GM19240 (cell line): ENCODE results near the gene HS3ST5.
"Not testable (repeated sequence)": the region's sequence is repeated elsewhere in the genome, so short reads cannot be mapped to it uniquely, and the experiment has no call there.

Source experiments
- DNase-seq: peaks from one replicate; pipeline ENCODE4 v3.0.0; 2011; ENCODE audit warnings: low spot score; ENCODE audit not compliant: insufficient read length

The HS3ST5 gene

DNA sequence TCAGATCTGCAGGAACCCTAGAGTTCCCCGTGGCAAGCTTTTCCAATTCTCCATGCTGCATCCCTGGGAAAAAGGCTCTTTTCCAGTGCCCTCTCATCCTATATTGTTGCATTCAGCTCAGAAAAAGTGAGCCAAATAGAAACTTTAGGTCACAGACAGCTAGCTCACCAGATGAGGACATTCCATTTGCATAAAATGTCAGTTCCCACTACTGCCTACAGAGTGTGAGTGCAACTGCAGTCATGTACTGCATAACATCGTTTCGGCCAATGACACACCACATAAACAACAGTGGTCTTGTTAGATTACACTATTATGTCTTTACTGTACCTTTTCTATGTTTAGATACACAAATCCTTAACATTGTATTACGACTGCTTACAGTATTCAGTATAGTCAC, 8.6 kb downstream of the HS3ST5 start:
- no peak for DNase-seq

DNA sequence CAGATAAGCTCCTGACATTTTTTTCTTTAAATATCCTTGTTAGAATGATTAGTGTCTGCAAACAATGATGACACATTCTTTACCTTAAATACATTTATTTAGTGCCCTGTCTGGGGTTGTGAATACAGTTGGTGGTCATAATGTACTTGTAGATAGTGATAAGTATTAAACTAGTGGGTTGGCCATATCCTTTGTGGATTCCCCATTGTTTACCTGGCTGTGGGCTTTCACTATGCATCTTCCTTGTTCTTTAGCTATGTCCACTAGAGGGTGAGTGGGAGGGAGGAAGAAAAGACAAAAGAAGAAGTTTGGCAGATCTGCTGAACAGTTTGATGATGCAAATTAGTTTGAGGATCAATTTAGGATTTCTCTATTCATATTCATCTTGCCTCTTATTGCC, 15.7 kb downstream of the HS3ST5 start:
- DNase-seq = no peak

DNA sequence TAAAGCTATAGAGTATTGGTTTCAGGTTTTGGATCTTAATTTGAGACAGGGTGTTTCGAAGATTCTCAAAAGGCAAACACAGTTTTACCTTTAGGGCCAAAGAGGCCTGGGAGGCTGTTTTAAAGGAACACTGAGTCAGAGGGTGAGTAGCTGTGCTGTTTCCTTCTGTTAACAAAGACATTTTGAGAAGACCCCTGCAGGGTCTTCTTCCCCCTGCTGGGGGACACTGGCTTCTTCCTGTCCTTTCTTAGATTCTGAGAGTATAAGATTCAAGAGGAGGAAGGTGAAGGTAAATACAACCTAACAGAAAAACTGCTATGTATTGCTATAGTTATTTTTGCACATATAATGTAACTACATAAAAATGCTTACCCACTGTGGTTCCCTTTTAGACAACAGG, 19.0 kb downstream of the HS3ST5 start:
- DNase-seq = no peak

DNA sequence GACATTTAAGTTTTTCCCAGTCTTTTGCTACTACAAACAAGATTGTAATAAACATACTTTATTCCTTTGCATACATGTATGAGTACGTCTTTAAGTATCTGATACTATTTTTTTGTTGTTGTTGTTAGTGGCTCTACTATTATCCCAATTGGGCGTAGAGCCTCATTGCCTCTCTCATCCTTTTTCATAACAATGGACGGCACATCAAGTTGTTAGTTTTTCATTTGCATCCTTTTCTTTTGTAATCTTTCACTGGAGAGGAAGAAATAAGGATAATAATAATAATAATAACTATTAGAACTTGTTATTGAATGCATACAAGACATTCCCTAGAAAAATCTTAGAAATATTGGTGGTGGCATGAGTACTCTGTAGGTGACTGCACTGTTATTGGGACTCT, 23.1 kb downstream of the HS3ST5 start:
- DNase-seq = no peak

DNA sequence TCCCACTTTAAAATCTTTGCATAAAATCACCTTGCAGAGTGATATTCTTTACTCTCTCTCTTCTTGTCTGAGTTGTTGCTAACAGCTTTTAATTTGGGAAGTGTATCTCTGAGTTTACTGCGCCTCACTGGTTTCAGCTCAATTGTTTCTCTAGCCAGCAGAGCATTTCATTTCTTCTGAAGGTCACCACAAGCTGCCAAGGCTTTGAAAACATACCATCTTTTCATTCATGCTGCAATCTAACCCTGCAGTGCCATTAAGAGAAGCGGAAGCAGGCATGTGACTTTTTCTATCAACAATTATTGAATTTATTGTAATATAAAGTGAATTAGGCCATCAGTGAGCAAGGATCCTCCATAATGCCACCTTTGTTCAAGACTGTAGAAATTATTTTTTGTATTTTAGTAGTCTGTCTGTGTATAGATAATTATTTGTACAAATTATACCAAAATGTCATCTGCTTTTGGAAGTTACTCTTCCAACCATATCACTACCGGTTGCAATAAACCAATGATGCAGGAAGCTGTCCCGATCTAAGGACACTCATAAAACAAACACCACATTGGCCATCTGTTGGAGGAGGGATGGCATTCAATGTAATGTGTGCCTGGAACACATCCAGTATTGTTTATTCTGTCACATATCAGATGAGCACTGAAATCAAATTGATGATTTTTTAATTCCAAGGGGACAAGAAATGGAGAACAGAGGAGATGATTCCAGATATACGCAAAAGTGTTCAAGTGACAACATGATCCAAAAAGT, 26.8 kb downstream of the HS3ST5 start:
- DNase-seq = no peak

DNA sequence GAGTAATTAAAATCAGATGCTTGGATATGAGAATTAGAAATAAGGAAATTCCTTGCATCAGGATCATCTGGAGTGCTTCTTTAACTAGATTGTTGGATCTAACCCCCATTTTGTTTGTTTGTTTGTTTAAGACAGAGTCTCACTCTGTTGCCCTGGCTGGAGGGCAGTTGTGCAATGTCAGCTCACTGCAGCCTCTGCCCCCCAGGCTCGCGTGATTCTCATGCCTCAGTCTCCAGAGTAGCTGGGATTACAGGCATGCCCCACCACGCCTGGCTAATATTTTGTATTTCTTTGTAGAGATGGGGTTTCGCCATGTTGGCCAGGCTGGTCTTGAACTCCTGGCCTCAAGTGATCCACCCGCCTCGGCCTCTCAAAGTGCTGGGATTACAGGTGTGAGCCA, 29.0 kb downstream of the HS3ST5 start:
- not testable (repeated sequence) for DNase-seq

DNA sequence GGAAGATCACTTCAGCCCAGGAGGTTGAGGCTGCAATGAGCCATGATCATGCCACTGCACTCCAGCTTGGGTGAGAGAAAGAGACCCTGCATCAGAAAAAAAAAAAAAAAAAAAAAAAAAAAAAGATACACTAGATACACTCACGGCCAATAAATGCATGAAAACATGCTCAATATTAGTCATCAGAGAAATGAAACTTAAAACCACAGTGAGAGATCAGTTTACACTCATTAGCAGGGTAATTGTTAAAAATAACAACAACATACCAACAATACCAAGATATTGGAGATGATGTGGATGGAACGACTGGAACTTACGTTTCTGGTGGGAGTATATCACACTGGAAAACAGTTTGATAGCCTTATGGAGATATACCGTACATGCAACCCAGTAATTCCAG, 29.9 kb downstream of the HS3ST5 start:
- no peak for DNase-seq

DNA sequence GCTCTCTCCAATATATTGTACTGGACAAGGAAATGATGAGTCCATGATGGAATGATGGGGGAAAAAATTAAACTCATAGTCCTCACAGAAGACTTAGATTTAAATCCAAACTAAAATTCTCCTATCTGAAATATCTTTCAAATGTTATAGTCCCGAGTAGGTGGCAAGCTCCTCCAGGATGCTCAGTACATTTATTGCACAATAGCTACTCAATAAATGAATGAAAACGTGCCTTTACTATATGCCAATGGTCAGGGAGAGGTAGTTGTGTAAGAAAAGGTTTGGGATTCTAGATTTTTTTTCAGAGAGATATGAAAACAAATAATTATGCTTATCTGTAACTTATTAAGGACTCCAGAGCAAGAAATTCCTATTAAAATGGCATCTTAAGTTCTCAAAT, 32.8 kb downstream of the HS3ST5 start:
- no peak for DNase-seq

DNA sequence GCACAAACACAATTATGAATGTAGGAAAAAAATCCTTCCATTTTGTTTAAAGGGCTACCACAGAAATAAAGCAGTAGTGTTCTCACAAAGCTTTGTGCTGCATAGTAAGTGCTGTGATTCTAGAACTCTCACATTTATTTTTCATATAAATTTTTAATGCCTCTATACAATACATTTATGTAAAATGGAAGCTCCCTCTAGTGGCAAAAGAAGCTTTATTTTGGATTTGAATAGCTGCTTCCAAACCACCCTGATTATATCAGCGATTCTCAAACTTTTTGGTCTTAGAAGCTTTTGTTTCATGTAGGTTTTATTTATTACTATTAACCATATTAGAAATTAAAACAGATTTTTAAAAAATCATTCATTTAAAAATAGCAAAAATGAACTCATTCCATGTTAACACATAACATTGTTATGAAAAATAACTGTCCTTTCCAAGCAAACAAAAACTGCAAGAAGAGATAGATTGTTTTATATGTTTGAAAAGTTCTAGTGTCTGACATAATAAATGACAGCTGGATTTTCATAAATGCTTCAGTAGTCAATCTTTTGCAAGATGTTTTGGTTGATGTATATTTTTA, 38.4 kb downstream of the HS3ST5 start:
- no peak for DNase-seq

DNA sequence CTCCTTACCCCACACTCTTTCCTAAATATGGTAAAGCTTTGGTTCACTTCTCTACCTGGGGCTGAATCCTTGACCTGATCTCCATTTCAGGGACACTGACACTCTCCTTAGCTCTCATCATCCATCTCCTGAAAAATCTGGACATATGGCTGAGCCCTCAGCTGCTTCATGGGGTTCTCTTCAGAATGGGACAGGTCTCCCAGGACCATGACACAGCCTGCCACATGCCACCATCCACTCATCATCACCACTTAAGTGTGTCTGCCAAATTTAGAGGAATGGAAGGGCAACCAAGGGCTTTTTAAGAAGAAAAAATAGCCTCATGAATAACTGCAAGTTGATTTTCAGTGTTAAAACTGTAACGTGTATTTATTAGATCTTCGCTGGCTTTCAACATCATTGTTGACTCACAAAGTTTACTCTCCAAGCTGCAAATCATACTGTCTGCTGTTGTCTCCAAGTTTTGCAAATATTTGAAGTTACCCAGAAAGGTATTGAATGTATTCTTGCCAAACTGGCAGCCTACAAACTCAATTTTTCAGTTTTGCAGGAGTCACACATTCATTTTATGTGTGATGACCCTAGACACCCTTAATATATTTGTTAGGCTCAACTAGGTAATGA, 41.1 kb downstream of the HS3ST5 start:
- DNase-seq = no peak

DNA sequence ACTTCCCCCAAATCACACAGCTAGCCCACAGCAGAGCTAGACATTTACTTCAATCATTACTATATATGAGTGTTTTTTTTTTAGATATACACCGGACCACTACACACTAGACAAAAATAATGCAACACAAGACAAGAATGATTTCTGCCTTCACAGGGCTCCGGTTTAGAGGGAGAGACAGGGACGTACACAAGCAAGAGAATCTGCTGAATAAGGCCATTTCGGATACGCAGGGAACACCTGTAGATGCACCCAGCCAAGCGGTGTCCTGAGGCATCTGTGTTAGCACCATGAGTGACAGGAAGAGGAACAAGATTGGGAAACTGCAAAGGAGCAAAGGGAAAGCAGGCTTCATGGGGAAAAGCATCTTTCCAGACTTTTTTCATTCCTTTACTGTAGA, 45.7 kb downstream of the HS3ST5 start:
- no peak for DNase-seq

DNA sequence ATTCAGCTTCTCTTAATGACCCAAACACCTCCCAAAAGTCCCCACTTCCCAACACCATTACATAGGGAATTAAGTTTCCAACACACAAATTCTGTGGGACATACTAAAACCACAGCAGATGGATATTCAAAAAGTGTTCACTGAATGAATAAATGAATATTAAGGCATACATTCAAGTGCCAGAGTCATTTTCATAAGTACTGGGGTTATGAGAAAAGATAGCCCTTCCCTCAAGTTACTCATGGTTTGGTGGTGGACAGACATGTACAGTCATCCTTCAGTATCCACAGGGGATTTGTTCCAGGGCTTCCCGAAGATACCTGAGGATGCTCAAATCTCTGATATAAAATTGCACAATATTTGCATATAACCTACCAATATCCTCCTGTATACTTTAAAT, 50.4 kb downstream of the HS3ST5 start:
- no peak for DNase-seq

DNA sequence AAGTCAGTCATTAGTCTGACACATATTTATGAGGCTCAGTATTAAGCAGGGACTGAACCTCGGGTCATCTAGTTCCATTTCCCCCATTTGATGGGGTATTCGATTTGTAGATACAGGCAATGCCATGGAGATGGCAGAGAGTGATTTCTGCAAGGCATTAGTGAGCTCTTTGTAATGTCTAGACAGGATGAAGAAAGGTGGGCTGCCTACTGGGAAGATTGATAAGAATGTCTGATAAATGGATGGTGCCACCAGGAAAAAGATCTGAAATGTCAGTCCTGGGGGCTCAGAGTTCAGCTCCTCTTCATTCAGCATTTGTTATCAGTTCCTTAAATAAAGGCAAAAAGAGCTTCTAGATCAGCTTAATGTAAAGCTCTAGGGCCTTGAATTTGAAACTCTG, 51.4 kb downstream of the HS3ST5 start:
- DNase-seq = no peak

DNA sequence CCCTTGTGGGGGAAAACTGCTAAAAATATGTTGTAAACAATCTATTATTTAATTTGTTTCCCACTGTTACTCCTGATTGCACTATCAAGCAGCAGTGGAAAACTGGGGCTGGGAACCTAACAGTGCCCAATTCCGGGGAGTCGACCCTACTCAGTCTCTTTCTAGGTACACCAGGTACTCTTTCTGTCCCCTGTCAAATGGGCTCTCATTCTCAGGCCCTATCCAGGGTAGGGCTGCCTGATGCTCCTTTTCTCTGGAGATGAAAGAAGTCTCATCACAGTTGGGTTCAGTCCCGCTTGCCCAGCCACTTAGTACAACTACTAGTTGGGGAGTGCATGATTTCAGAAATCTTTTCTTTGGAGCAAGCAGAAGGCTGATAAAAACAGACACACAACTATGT, 52.0 kb downstream of the HS3ST5 start:
- DNase-seq = no peak

DNA sequence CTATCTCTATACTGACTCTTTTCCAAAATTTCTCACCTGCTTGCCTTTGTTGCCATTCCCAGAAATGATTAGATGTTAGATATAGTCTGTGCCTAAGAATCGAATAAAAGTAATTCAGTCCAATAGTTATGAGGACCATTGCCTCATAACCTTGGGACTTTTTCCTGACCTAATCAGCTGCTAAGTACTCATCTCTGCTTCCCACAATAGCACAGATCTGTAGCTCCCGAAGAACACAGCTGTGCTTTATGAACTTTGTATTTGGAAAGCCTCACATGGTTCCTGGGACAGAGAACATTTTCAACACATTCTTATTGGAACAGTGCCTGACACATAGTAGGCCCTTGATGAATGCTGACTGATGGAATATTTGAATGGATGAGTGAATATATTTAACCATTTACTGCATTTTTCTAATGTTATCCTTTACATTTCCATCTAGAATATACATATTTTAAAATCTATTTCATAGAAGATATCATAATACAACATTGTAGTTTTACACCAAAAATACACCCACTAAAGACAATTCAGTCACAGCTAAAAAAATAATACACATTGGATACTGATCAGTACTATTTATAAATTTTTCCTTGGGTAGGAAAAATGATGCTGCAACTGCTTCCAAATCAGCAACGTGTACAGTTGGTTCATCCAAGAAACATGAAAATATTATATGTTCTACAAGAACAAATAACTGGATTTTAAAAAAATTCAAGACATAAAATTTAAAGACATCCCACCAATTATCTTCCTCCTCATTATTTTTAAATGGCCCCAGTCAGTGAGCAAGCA, 53.9 kb downstream of the HS3ST5 start:
- no peak for DNase-seq

DNA sequence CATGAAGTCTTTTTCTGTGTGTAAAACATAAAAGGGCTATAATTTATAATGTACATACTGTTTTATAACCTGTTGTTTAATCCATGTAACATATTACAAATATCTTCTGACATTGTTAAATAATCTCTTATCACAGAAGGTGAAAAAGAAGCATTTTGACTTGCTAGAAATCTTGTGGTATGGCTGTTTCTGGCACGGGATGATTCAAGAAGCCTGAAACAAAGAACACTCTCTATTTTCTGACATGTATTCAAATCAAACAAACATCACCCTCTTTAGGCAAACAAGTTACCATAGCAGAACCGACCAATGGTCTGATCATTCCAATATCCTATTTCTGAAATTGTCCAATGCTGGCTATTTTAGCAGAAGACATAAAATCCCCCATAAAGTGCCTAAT, 55.4 kb downstream of the HS3ST5 start:
- no peak for DNase-seq

DNA sequence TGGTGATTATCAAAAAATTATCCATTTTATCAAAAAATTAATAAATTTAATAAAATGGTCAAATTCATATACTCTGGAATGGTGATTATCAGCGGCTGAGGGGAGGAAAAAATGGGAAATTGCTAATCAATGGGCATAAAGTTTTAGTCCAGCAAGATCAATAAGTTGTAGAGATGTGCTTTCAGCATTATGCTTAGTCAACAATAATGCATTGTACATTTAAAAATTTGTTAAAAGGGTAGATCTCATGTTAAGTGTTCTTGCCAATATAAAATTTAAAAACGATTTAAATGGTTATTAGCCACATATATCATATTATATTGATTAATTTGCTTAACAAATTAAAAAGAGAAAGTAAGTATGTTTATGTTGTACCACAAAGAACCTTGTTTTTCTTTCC, 56.6 kb downstream of the HS3ST5 start:
- no peak for DNase-seq

DNA sequence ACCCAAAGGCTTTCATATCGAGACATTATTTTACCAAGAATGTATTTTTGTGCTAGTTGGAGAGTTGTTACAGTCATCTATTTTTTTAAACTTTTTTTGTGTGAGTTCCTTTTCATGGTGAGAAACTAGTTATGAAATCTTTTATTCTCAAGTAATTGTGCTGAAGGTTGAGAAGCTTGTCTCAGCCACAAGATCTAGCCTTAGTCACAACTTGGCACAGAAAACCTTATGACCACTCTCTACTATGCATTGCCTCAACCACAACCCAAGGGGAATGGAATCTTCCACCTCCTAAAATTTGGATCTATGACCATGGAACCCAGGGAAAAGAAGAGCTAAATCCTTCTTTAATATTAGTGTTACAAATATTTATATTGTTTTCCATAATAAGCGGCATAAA, 58.5 kb downstream of the HS3ST5 start:
- no peak for DNase-seq

DNA sequence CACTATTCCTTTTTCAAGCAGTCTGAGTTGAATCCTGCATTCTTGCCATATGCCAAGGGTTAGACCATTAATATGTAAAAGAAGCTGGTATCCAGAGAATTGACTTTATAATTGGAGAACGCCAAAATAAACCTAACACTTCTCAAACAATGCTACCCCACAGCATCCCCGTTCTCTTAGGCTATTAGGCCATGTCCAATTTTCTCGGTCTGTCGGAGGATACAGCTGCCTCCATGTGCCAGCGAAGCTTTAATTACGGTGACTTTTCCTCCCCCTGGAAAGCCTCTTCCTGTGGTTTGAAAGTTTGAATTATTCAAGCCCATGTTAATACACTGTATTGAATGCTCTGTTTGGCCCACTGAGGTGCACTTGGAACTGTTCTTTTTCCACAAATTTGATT, 60.5 kb downstream of the HS3ST5 start:
- DNase-seq = no peak

DNA sequence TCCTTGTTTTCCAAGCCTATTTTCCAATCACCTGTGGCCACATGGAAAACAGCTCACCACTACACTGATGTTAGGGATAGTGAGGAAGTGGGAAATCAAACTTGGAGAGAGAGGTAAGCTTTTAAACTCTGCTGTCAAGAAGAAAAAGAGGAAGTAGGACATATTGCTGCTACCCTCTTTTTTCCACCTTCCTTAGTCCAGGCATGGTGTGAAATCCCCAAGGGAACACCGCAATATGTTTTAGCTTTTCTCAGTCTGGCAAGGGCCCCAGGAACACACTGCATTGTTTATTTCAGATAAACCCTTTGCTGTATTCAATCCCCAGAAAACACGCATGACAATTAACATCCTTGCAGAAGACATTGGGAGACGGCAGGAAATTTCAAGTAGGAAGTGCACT, 61.3 kb downstream of the HS3ST5 start:
- no peak for DNase-seq

DNA sequence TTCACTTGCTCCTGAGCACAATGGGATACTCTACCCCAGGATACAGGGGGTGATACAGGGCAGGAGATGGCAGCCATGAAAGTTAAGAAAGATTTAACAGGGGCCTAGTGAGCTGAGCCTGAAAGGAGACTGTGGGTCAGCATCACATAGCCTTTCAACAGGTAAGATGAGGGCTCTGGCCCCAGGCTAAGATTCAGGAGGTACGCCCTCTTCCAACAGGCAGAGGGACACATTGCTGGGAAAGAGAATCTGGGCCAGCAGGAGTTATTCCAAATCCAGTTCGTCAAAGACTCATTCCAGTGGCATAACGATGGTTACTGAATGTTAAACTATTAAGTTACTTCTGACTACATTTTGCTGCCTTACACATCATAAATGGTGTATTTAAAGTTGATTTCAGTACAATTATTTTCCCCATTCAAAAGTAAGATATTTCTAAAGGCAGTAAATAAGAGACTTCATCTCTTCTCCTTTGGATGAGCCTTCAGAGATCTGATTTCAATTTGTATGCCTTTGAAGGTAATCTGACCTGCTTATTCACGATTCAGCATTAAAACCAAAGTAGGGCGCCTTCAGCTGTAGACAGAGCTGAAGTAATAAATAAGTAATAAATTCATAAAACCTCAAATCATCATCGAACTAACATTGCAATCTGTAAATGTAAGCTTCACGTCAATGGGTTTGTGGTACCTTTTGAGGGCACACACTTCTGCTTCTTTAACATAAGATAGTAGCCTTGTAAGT, 62.4 kb downstream of the HS3ST5 start:
- DNase-seq = no peak

DNA sequence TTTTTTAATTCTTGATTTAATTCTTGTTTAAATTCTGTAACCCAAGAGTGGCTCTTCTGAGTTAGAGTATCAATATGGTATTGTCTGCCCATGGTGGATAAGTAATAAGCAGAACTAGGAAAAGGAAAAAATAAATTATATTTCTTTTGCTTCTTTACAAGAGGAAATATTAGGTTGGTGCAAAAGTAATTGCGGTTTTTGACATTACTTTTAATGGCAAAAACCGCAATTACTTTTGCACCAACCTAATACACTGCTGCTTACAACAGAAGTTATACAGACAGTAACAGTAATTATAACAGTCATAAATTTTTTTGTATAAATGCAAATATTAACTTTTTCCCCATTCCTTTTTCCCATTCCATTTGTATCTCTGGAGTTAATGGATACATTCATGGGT, 65.6 kb downstream of the HS3ST5 start:
- no peak for DNase-seq
